ENCODE results near the gene SEMA3F. TPM values are rescaled to one million over a fixed set of nuclear protein-coding genes. Genes with fewer than 3 reads are reported as not detected.

Gene SEMA3F
- 69.8 TPM for polyA plus RNA-seq (ENCODE audit: insufficient read length)
- long read RNA-seq, donor 1, partial matches to known transcripts, result 39 of 51 reads
- long read RNA-seq, donor 1, other reads (novel, unspliced or antisense), result 8 of 51 reads
- long read RNA-seq, donor 2, transcript SEMA3F-201 (19 exons, 3,802 nt), result major isoform, 6 of 19 reads
- long read RNA-seq, donor 2, partial matches to known transcripts, result 5 of 19 reads
- long read RNA-seq, donor 2, other reads (novel, unspliced or antisense), result 7 of 19 reads
- long read RNA-seq, donor 3, partial matches to known transcripts, result 5 of 7 reads
- long read RNA-seq, donor 3, other reads (novel, unspliced or antisense), result 0 of 7 reads
- long read RNA-seq, donor 4, result 0 reads
- long read RNA-seq, donor 5, transcript SEMA3F-201 (19 exons, 3,802 nt), result major isoform, 8 of 8 reads
- long read RNA-seq, donor 5, partial matches to known transcripts, result 0 of 8 reads
- long read RNA-seq, donor 5, other reads (novel, unspliced or antisense), result 0 of 8 reads
- long read RNA-seq, donor 6, partial matches to known transcripts, result 18 of 26 reads
- long read RNA-seq, donor 6, other reads (novel, unspliced or antisense), result 5 of 26 reads
- long read RNA-seq, donor 7, transcript SEMA3F-201 (19 exons, 3,802 nt), result major isoform, 8 of 25 reads
- long read RNA-seq, donor 7, partial matches to known transcripts, result 12 of 25 reads
- long read RNA-seq, donor 7, other reads (novel, unspliced or antisense), result 5 of 25 reads
- long read RNA-seq, donor 8, partial matches to known transcripts, result 9 of 10 reads
- long read RNA-seq, donor 8, other reads (novel, unspliced or antisense), result 0 of 10 reads

GRCh38 chr3:50154840-50155490, at the start of gene SEMA3F:
Gene SEMA3F, plus strand, starts transcription at chr3:50155324. Its CDS starts 4,299 bp downstream, at chr3:50159623.
- DNase-seq, result no peak

GRCh38 chr3:50111757-50112156, 43.4 kb upstream of the SEMA3F start:
- DNase-seq, result no peak

GRCh38 chr3:50112462-50112861, 42.7 kb upstream of the SEMA3F start:
- no peak for DNase-seq

GRCh38 chr3:50117120-50117519, 38.0 kb upstream of the SEMA3F start:
- DNase-seq, result no peak

- no peak for DNase-seq
These were observed 36.9 kb upstream of the SEMA3F start for GRCh38 chr3:50118237-50118636.

GRCh38 chr3:50119786-50120185, 35.3 kb upstream of the SEMA3F start:
- DNase-seq, result no peak

- no peak for DNase-seq
These were observed 34.6 kb upstream of the SEMA3F start for GRCh38 chr3:50120364-50121071.

GRCh38 chr3:50121072-50122032, 33.8 kb upstream of the SEMA3F start:
- peak; percentile 76 for DNase-seq

GRCh38 chr3:50122071-50122470, 33.1 kb upstream of the SEMA3F start:
- no peak for DNase-seq

- DNase-seq, result no peak
These were observed 32.3 kb upstream of the SEMA3F start for GRCh38 chr3:50122661-50123391.

- no peak for DNase-seq
These were observed 31.6 kb upstream of the SEMA3F start for GRCh38 chr3:50123394-50124051.

GRCh38 chr3:50124052-50124799, 30.9 kb upstream of the SEMA3F start:
- DNase-seq, result no peak

GRCh38 chr3:50124800-50125178, 30.3 kb upstream of the SEMA3F start:
- DNase-seq, result no peak

GRCh38 chr3:50125541-50126286, 29.4 kb upstream of the SEMA3F start:
- no peak for DNase-seq

GRCh38 chr3:50126287-50127211, 28.6 kb upstream of the SEMA3F start:
- peak; percentile 73 for DNase-seq

GRCh38 chr3:50127251-50127691, 27.9 kb upstream of the SEMA3F start:
- no peak for DNase-seq

- DNase-seq, result no peak
These were observed 27.1 kb upstream of the SEMA3F start for GRCh38 chr3:50128001-50128400.
